K562 (cell line): ENCODE data around the gene ELOVL1. TPM values are rescaled to one million over a fixed set of nuclear protein-coding genes. Genes with fewer than 3 reads are reported as not detected.

Experiments
- ATAC-seq: fragments of 200-7000 bp; cut with Tn5 transposase; 3 replicates; pipeline ENCODE4 v1.9.1; 2020; ENCODE audit warnings: moderate library complexity
- BruUV-seq: library from RNA; stranded (reverse); fragments of 400-500 nt; replicated peaks from 2 replicates; lab custom pipeline; 2021; lab: Mats Ljungman, UMichigan
- CTCF ChIA-PET: fragments of 300-600 bp; formaldehyde crosslinking; extraction: SDS; loops from one replicate; lab custom pipeline; 2021; ENCODE audit warnings: low intra/inter-chr PET ratio; lab: Yijun Ruan, JAX
- POLR2A ChIA-PET: fragments of 300-600, 350-650 bp; sonication (Branson Sonifier 250); formaldehyde crosslinking; extraction: SDS; loops from one replicate; lab custom pipeline; 2021; ENCODE audit warnings: antibody characterized with exemption, inconsistent platforms; lab: Yijun Ruan, JAX
- DNase-seq, 4 experiments: peaks; one replicate each; pipeline versions ENCODE4 v3.0.0 to v3.0.0-alpha.2; 2011 to 2018; ENCODE audit warnings: low spot score in 3 of 4, mixed read lengths in 3 of 4; ENCODE audit errors: extremely low read depth in 1 of 4
- FAIRE-seq: peaks from 2 replicates; lab custom pipeline; 2011; peaks lifted over from hg19 to GRCh38; lab: Jason Lieb, UNC
- H2AFZ ChIP-seq: 2 replicates; pipeline ENCODE4 v1.6.0; 2011; ENCODE audit warnings: low read depth, low read length, control low read depth, inconsistent platforms
- H3K27ac ChIP-seq: fragments of 200-600 bp; 3 replicates; pipeline ENCODE4 v1.8.0; 2011; ENCODE audit warnings: low read depth, mild to moderate bottlenecking, control low read depth, inconsistent platforms, low read length, moderate library complexity, mixed read lengths; ENCODE audit errors: extremely low read depth
- H3K27me3 ChIP-seq, 2 experiments: fragments of 300-600 bp in 1 of 2; 2 replicates in 1 of 2; 3 replicates in 1 of 2; pipeline versions ENCODE4 v1.6.0 to v1.8.0; 2011; ENCODE audit warnings: inconsistent platforms in 2 of 2, low read length in 2 of 2, mild to moderate bottlenecking in 1 of 2, mixed read lengths in 1 of 2, moderate library complexity in 1 of 2; ENCODE audit not compliant: control insufficient read depth in 2 of 2, insufficient read depth in 2 of 2
- H3K36me3 ChIP-seq: fragments of 300-600 bp; 3 replicates; pipeline ENCODE4 v1.8.0; 2011; ENCODE audit warnings: mild to moderate bottlenecking, low read length, inconsistent platforms; ENCODE audit not compliant: control insufficient read depth, insufficient read depth
- H3K4me1 ChIP-seq, 2 experiments: fragments of 200-600 bp in 1 of 2; replicated peaks in 1 of 2; 2 replicates in 1 of 2; 3 replicates in 1 of 2; pipeline versions ENCODE4 v1.5.1 to v1.8.0; 2011; ENCODE audit warnings: inconsistent platforms in 2 of 2, low read length in 2 of 2, mild to moderate bottlenecking in 1 of 2, mixed read lengths in 1 of 2, moderate library complexity in 1 of 2; ENCODE audit not compliant: control insufficient read depth in 2 of 2, insufficient read depth in 2 of 2
- H3K4me2 ChIP-seq: 2 replicates; pipeline ENCODE4 v1.6.1; 2011; ENCODE audit warnings: low read length, control low read depth, inconsistent platforms, mixed read lengths; ENCODE audit not compliant: insufficient read depth
- H3K4me3 ChIP-seq: fragments of 200-600 bp; sonication (generic), shearing (Covaris generic); 2 replicates; pipeline ENCODE4 v1.5.1; 2016; ENCODE audit warnings: control low read depth, inconsistent platforms
- H3K79me2 ChIP-seq: fragments of 200-600 bp; 3 replicates; pipeline ENCODE4 v1.8.0; 2011; ENCODE audit warnings: low read length, inconsistent platforms; ENCODE audit not compliant: control insufficient read depth, insufficient read depth
- H3K9ac ChIP-seq, 2 experiments: 2 replicates each; pipeline versions ENCODE4 v1.6.0 to v1.6.1; 2011; ENCODE audit warnings: low read depth in 2 of 2, low read length in 2 of 2, control low read depth in 1 of 2, inconsistent platforms in 1 of 2, mild to moderate bottlenecking in 1 of 2, mixed read lengths in 1 of 2; ENCODE audit not compliant: insufficient read depth in 1 of 2
- H3K9me1 ChIP-seq: one replicate; pipeline ENCODE4 v1.6.0; 2011; ENCODE audit warnings: inconsistent platforms, mild to moderate bottlenecking, low read length, moderate library complexity; ENCODE audit not compliant: control insufficient read depth, insufficient read depth
- H3K9me3 ChIP-seq: replicated peaks from 2 replicates; pipeline ENCODE4 v1.5.1; 2011; ENCODE audit warnings: low read depth, low read length, inconsistent platforms; ENCODE audit not compliant: control insufficient read depth, insufficient read depth
- H4K20me1 ChIP-seq: replicated peaks from 2 replicates; pipeline ENCODE4 v1.6.1; 2011; ENCODE audit warnings: low read length, inconsistent platforms, mixed read lengths; ENCODE audit not compliant: control insufficient read depth, insufficient read depth
- ARNT ChIP-seq, 2 experiments: fragments of 450-650 bp; IDR thresholded peaks; 2 replicates each; pipeline ENCODE4 v1.6.1; 2016; ENCODE audit warnings: mild to moderate bottlenecking in 1 of 2
- CBFA2T3 ChIP-seq: fragments of 450-650 bp; IDR thresholded peaks from 2 replicates; pipeline ENCODE4 v1.6.1; 2017
- HES1 ChIP-seq: fragments of 450-650 bp; IDR thresholded peaks from 2 replicates; pipeline ENCODE4 v1.6.1; 2016; ENCODE audit warnings: low read depth, mild to moderate bottlenecking, moderate library complexity
- KDM1A ChIP-seq, 2 experiments: fragments of 450-650 bp; IDR thresholded peaks; 2 replicates each; pipeline ENCODE4 v1.6.1; 2016; ENCODE audit warnings: mild to moderate bottlenecking in 2 of 2
- MTA2 ChIP-seq: fragments of 450-650 bp; IDR thresholded peaks from 2 replicates; pipeline ENCODE4 v1.6.1; 2016; ENCODE audit warnings: low read depth
- NR4A1 ChIP-seq, 2 experiments: fragments of 250-450 bp in 1 of 2; fragments of 450-650 bp in 1 of 2; sonication (Bioruptor Pico) in 1 of 2; IDR thresholded peaks; 2 replicates each; pipeline versions ENCODE4 v1.4.0 to v1.6.1; 2016 to 2020; ENCODE audit warnings: mild to moderate bottlenecking in 2 of 2, missing compliant biosample characterization in 1 of 2, missing genetic modification characterization in 1 of 2, moderate library complexity in 1 of 2
- SIN3A ChIP-seq, 2 experiments: fragments of 150-350 bp in 1 of 2; IDR thresholded peaks; 2 replicates each; pipeline ENCODE4 v1.6.1; 2011 to 2016; ENCODE audit warnings: borderline replicate concordance in 2 of 2, low read depth in 2 of 2, low read length in 2 of 2, mild to moderate bottlenecking in 2 of 2, moderate library complexity in 2 of 2; ENCODE audit not compliant: control insufficient read depth in 1 of 2
- SPI1 ChIP-seq: IDR thresholded peaks from 2 replicates; pipeline ENCODE4 v1.6.1; 2011; ENCODE audit warnings: low read depth, low read length, control low read depth, borderline replicate concordance
- WGBS: fragments of 100-300 bp; shearing (Covaris generic); methylation state at CpG from one replicate; pipeline ENCODE4 v1.1.6; 2016; ENCODE audit warnings: low coverage, mixed read lengths; ENCODE audit not compliant: insufficient coverage; ENCODE audit errors: missing lambda C conversion rate; 5-methylcytosine and 5-hydroxymethylcytosine counted together
- in situ Hi-C: fragments of 300-500 bp; cut with MboI; formaldehyde crosslinking; loops from 4 replicates; pipeline ENCODE4 v1.15.0; 2018; ENCODE audit warnings: inconsistent platforms, mixed read lengths
- intact Hi-C: fragments of 100-400 bp; cut with micrococcal nuclease; formaldehyde crosslinking; loops from 2 replicates; pipeline ENCODE4 v1.14.2; 2022
- polyA plus RNA-seq, 8 experiments: library from polyadenylated mRNA; depleted of rRNA in 4 of 8; stranded (reverse) in 5 of 8; unstranded in 3 of 8; fragments of >200 nt; fragmentation: Nextera tagmentation in 2 of 8; fragmentation: Illumina TruSeq in 1 of 8; extraction: Ambion mirVana in 2 of 8; extraction: Trizol in 1 of 8; gene quantifications; 2 replicates each; pipeline versions ENCODE4 v1.2.1 to v1.2.3, GENCODE V29; 2011 to 2014; ENCODE audit warnings: inconsistent platforms in 1 of 8, missing spikeins in 1 of 8
- total RNA-seq, 7 experiments: library from RNA; depleted of rRNA in 6 of 7; stranded (reverse); fragments of >200 nt in 6 of 7; fragmentation: Illumina TruSeq in 2 of 7; extraction: Trizol in 2 of 7; gene quantifications; 2 replicates each; pipeline versions ENCODE4 v1.2.1 to v1.2.3, GENCODE V29; 2011 to 2021; ENCODE audit warnings: low replicate concordance in 1 of 7
- TF ChIP-seq, protein P1 (sequence below): fragments of 250-450 bp; sonication (Bioruptor Pico); IDR thresholded peaks from 2 replicates; pipeline ENCODE4 v1.4.0; 2020
- TF ChIP-seq, protein P2 (sequence below): sonication (generic); formaldehyde crosslinking; IDR thresholded peaks from 2 replicates; pipeline ENCODE4 v1.8.0; 2022; ENCODE audit warnings: missing genetic modification reagents, mild to moderate bottlenecking, moderate library complexity, borderline replicate concordance

ELOVL1 gene
- total and polyA plus RNA-seq, 9 of the 15 experiments (the other 6 are each of a cell fraction or from before 2014, with no cell fraction given) = 51.0 to 157 (median 70.3) TPM

DNA sequence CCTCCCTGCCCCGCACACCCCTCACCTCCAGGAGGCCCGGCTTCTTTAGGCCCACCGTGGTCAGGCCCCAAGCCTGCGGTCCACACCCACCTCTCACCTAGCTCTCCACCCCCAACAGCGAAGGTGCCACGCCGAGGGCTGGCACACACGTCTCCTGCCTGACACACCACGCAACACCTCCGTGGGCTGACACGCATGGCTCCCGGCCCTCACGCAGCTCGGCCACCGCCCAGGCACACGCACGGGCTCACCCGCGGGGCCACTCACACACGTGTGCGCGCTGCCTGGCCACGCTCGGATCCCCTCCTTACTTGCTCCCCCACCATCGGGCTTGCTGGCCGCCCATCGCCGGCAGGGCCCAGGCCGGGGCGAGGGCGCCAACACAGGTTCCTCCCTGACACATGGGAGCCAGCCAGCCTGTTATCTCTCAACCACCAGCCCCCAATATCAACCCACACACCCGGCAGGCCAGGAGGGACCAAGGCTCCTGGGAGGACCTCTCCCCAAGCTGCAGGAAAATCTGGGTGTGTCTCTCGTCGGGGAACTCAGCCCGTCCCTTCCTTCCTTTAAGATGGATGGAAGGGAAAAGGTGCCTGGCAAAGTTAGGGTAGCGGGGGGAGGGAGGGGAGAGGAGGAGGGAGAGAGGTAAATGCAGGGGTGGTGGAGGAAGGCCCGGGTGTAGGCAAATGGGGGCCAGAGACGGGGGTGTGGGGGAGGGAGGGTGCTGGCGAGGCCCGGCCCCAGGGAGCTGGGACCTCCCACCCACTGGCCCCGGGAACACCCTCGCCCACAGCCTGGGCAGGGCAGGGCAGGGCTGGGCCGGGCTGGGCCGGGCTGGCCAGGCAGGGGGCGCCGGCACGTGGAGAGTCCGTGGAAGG, 546 bp downstream of the ELOVL1 start:
- DNase-seq = peak; percentile 87 to 90 (median 90)
- H4K20me1 ChIP-seq = peaks cover 10% of the 10 kb centered on the region
- peak overlapping the region; percentile 93 for H3K4me2 ChIP-seq
- H3K9me1 ChIP-seq = peaks cover 12% of the 10 kb centered on the region
- ChIA-PET CTCF (no interaction called here), POLR2A (interaction anchor here (0.5 to 3.1 kb wide), 9 partner anchors 8 to 519 kb away, joined by 3 to 20 read pairs (median 5); partner anchors contain the start of genes CDC20, MED8 and SZT2)
- intact Hi-C loops (no loop called here), in situ Hi-C loops (no loop called here)
- WGBS = 1% methylated on average over 39 of the region's 48 CpGs
- H3K27ac ChIP-seq = peak overlapping the region; percentile 89
- BruUV-seq = TSS peak; percentile 61
- peaks cover 40% of the 10 kb centered on the region for H3K79me2 ChIP-seq
- peak; percentile 82 for FAIRE-seq
- H3K9me3 ChIP-seq = no peaks in the 10 kb centered on the region
- peak overlapping the region; percentile 76 to 97 for H3K9ac ChIP-seq
- peak; percentile 40 for ATAC-seq
- peak overlapping the region; percentile 64 for H3K4me3 ChIP-seq
- peaks cover 37% of the 10 kb centered on the region for H3K36me3 ChIP-seq
- H3K4me1 ChIP-seq = peaks cover 31 to 45% of the 10 kb centered on the region in 2 experiments
- peak overlapping the region; percentile 78 for H2AFZ ChIP-seq
- no peaks in the 10 kb centered on the region for H3K27me3 ChIP-seq
- TF ChIP-seq NR4A1 (CRISPR knock-in tag; IDR thresholded peaks at IDR 0.05) (no peak), NR4A1 (tag; IDR thresholded peaks at IDR 0.05) (peak; percentile 72; the same call in 1 of the 2 replicates), CBFA2T3 (peak; percentile 94), MTA2 (peak; percentile 75), HES1 (0 out of 2 replicates have a peak, but pooled peaks have one; percentile 32), SPI1 (no peak), KDM1A (IDR thresholded peaks at IDR 0.05) (peak; percentile 74), SIN3A (IDR thresholded peaks at IDR 0.05; ENCODE audit: borderline replicate concordance in 2 of 2, control insufficient read depth in 1 of 2, low read depth in 2 of 2, low read length in 2 of 2) (peak in 1 of 2 experiments; percentile 85; a peak in 2 of 4 replicates), ARNT (IDR thresholded peaks at IDR 0.05) (0 out of 4 replicates have a peak, but pooled peaks of 1 of the 2 experiments have one; percentile 36)
- TF ChIP-seq, protein P1, sequence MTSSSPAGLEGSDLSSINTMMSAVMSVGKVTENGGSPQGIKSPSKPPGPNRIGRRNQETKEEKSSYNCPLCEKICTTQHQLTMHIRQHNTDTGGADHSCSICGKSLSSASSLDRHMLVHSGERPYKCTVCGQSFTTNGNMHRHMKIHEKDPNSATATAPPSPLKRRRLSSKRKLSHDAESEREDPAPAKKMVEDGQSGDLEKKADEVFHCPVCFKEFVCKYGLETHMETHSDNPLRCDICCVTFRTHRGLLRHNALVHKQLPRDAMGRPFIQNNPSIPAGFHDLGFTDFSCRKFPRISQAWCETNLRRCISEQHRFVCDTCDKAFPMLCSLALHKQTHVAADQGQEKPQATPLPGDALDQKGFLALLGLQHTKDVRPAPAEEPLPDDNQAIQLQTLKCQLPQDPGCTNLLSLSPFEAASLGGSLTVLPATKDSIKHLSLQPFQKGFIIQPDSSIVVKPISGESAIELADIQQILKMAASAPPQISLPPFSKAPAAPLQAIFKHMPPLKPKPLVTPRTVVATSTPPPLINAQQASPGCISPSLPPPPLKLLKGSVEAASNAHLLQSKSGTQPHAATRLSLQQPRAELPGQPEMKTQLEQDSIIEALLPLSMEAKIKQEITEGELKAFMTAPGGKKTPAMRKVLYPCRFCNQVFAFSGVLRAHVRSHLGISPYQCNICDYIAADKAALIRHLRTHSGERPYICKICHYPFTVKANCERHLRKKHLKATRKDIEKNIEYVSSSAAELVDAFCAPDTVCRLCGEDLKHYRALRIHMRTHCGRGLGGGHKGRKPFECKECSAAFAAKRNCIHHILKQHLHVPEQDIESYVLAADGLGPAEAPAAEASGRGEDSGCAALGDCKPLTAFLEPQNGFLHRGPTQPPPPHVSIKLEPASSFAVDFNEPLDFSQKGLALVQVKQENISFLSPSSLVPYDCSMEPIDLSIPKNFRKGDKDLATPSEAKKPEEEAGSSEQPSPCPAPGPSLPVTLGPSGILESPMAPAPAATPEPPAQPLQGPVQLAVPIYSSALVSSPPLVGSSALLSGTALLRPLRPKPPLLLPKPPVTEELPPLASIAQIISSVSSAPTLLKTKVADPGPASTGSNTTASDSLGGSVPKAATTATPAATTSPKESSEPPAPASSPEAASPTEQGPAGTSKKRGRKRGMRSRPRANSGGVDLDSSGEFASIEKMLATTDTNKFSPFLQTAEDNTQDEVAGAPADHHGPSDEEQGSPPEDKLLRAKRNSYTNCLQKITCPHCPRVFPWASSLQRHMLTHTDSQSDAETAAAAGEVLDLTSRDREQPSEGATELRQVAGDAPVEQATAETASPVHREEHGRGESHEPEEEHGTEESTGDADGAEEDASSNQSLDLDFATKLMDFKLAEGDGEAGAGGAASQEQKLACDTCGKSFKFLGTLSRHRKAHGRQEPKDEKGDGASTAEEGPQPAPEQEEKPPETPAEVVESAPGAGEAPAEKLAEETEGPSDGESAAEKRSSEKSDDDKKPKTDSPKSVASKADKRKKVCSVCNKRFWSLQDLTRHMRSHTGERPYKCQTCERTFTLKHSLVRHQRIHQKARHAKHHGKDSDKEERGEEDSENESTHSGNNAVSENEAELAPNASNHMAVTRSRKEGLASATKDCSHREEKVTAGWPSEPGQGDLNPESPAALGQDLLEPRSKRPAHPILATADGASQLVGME (CRISPR knock-in tag) = 0 out of 2 replicates have a peak, but pooled peaks have one; percentile 15
- TF ChIP-seq, protein P2, sequence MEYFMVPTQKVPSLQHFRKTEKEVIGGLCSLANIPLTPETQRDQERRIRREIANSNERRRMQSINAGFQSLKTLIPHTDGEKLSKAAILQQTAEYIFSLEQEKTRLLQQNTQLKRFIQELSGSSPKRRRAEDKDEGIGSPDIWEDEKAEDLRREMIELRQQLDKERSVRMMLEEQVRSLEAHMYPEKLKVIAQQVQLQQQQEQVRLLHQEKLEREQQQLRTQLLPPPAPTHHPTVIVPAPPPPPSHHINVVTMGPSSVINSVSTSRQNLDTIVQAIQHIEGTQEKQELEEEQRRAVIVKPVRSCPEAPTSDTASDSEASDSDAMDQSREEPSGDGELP = peak; percentile 80
